Neural cell (in vitro differentiated cells): ENCODE data around the gene APOC3. TPM values are rescaled to one million over a fixed set of nuclear protein-coding genes. Genes with fewer than 3 reads are reported as not detected.

Experiments
- H2AFZ ChIP-seq: fragments of 200-600, 300-800 bp; sonication (generic), shearing (Covaris generic); 2 replicates; pipeline ENCODE4 v1.6.0; 2014; ENCODE audit warnings: low read depth, mild to moderate bottlenecking, antibody characterized with exemption, low read length, moderate library complexity
- H3F3A ChIP-seq: fragments of 200-600 bp; shearing (Covaris generic); 2 replicates; pipeline ENCODE4 v1.6.1; 2016; ENCODE audit warnings: mild to moderate bottlenecking, moderate library complexity, mixed read lengths, antibody characterized with exemption, low read length; ENCODE audit not compliant: insufficient read depth, poor library complexity, severe bottlenecking
- H3K27ac ChIP-seq: fragments of 200-600, 300-800 bp; sonication (generic), shearing (Covaris generic); 2 replicates; pipeline ENCODE4 v1.5.1; 2014; ENCODE audit warnings: mild to moderate bottlenecking, low read length, moderate library complexity
- H3K27me3 ChIP-seq: fragments of 300-800, 200-600 bp; sonication (generic), shearing (Covaris generic); 2 replicates; pipeline ENCODE4 v1.6.0; 2014; ENCODE audit warnings: mild to moderate bottlenecking, low read depth, low read length, moderate library complexity; ENCODE audit not compliant: insufficient read depth
- H3K36me3 ChIP-seq: fragments of 300-800, 200-600 bp; sonication (generic), shearing (Covaris generic); 2 replicates; pipeline ENCODE4 v1.5.1; 2014; ENCODE audit warnings: mild to moderate bottlenecking, antibody characterized with exemption, low read length, moderate library complexity; ENCODE audit not compliant: insufficient read depth
- H3K4me2 ChIP-seq: fragments of 300-800, 200-600 bp; sonication (generic), shearing (Covaris generic); 2 replicates; pipeline ENCODE4 v1.6.0; 2014; ENCODE audit warnings: mild to moderate bottlenecking, low read length
- H3K4me3 ChIP-seq: fragments of 300-800, 200-600 bp; sonication (generic), shearing (Covaris generic); 2 replicates; pipeline ENCODE4 v1.5.1; 2014; ENCODE audit warnings: mild to moderate bottlenecking, low read length, moderate library complexity
- H3K79me2 ChIP-seq: fragments of 200-600 bp; shearing (Covaris generic); replicated peaks from 2 replicates; pipeline ENCODE4 v1.6.0; 2014; ENCODE audit warnings: mild to moderate bottlenecking, low read length, moderate library complexity; ENCODE audit not compliant: insufficient read depth
- H3K9ac ChIP-seq: fragments of 300-800, 200-600 bp; sonication (generic), shearing (Covaris generic); 2 replicates; pipeline ENCODE4 v1.6.1; 2016; ENCODE audit warnings: mild to moderate bottlenecking, low read length, mixed read lengths
- H3K9me2 ChIP-seq: fragments of 200-600 bp; shearing (Covaris generic); 2 replicates; pipeline ENCODE4 v1.6.1; 2016; ENCODE audit warnings: mild to moderate bottlenecking, low read length, mixed read lengths; ENCODE audit not compliant: insufficient read depth
- H3K9me3 ChIP-seq: fragments of 200-600, 300-800 bp; sonication (generic), shearing (Covaris generic); 2 replicates; pipeline ENCODE4 v1.6.1; 2016; ENCODE audit warnings: mild to moderate bottlenecking, mixed run types, low read length, moderate library complexity, mixed read lengths
- H4K20me1 ChIP-seq: fragments of 200-600 bp; shearing (Covaris generic); 2 replicates; pipeline ENCODE4 v1.6.1; 2016; ENCODE audit warnings: mild to moderate bottlenecking, mixed run types; ENCODE audit not compliant: insufficient read depth
- CTCF ChIP-seq: fragments of 450-650 bp; IDR thresholded peaks from 2 replicates; pipeline ENCODE4 v1.5.1; 2014; ENCODE audit warnings: antibody characterized with exemption, mild to moderate bottlenecking, moderate library complexity; ENCODE audit not compliant: poor library complexity, severe bottlenecking
- EP300 ChIP-seq: fragments of 450-650 bp; conservative IDR thresholded peaks from 2 replicates; pipeline ENCODE4 v1.6.1; 2014; ENCODE audit warnings: antibody characterized with exemption, mild to moderate bottlenecking, moderate library complexity; ENCODE audit not compliant: poor library complexity, severe bottlenecking
- EZH2 ChIP-seq: fragments of 200-600, 300-800 bp; shearing (Covaris generic), sonication (generic); IDR thresholded peaks from 2 replicates; pipeline ENCODE4 v1.6.1; 2014; ENCODE audit warnings: antibody characterized with exemption, low read length, borderline replicate concordance, mild to moderate bottlenecking; ENCODE audit not compliant: insufficient read depth, poor library complexity, severe bottlenecking
- MXI1 ChIP-seq: fragments of 450-650 bp; conservative IDR thresholded peaks from 2 replicates; pipeline ENCODE4 v1.6.1; 2014; ENCODE audit warnings: antibody characterized with exemption, mild to moderate bottlenecking; ENCODE audit not compliant: poor library complexity, severe bottlenecking
- POLR2AphosphoS5 ChIP-seq: IDR thresholded peaks from 2 replicates; pipeline ENCODE4 v1.6.1; 2012
- RAD21 ChIP-seq: fragments of 450-650 bp; conservative IDR thresholded peaks from 2 replicates; pipeline ENCODE4 v1.6.1; 2014; ENCODE audit warnings: antibody characterized with exemption, mild to moderate bottlenecking, moderate library complexity
- SMC3 ChIP-seq: fragments of 450-650 bp; conservative IDR thresholded peaks from 2 replicates; pipeline ENCODE4 v1.6.1; 2014; ENCODE audit warnings: antibody characterized with exemption, mild to moderate bottlenecking, moderate library complexity; ENCODE audit not compliant: poor library complexity
- TAF1 ChIP-seq: IDR thresholded peaks from 2 replicates; pipeline ENCODE4 v1.6.1; 2012; ENCODE audit warnings: low read depth
- polyA plus RNA-seq: library from polyadenylated mRNA; depleted of rRNA; stranded (reverse); fragments of >200 nt; gene quantifications from 2 replicates; pipeline ENCODE4 v1.2.3, GENCODE V29; 2014
- TF ChIP-seq, protein P1 (sequence below): IDR thresholded peaks from 2 replicates; pipeline ENCODE4 v1.6.1; 2012; ENCODE audit warnings: borderline replicate concordance

APOC3 gene
- polyA plus RNA-seq, 1 donor from 2014 or later: not detected

DNA sequence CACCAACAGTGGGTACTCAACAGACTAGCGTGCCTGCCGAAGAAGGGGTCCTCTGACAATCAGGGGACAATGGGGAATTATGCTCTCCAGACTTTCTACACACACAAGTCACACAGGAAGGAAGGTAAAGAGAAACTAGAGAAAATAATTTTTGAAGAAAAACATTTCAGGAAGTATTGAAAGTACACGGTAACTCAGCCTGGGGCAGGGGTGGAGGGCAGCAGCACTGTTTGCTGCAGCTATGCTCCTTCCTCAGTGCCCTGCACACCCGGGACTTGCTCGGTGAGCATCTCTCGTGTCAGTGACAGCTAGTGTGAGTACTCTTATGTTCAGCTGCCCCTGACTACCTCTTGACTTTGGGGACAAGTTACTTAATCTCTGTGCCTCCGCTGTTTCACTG, 25.7 kb downstream of the APOC3 start:
- Histone ChIP-seq H3K27me3 (no peaks in the 10 kb centered on the region), H3F3A (no peaks in the 10 kb centered on the region), H3K9me2 (no peaks in the 10 kb centered on the region), H3K27ac (no peak overlapping the region), H3K4me2 (no peak overlapping the region), H3K36me3 (peaks cover 11% of the 10 kb centered on the region), H3K9ac (no peak overlapping the region), H4K20me1 (no peaks in the 10 kb centered on the region), H2AFZ (no peak overlapping the region), H3K4me3 (no peak overlapping the region), H3K79me2 (no peaks in the 10 kb centered on the region), H3K9me3 (no peaks in the 10 kb centered on the region)
- TF ChIP-seq EZH2 (no peak), EP300 (no peak), RAD21 (no peak), TAF1 (no peak), SMC3 (no peak), CTCF (no peak)
- TF ChIP-seq, protein P1, sequence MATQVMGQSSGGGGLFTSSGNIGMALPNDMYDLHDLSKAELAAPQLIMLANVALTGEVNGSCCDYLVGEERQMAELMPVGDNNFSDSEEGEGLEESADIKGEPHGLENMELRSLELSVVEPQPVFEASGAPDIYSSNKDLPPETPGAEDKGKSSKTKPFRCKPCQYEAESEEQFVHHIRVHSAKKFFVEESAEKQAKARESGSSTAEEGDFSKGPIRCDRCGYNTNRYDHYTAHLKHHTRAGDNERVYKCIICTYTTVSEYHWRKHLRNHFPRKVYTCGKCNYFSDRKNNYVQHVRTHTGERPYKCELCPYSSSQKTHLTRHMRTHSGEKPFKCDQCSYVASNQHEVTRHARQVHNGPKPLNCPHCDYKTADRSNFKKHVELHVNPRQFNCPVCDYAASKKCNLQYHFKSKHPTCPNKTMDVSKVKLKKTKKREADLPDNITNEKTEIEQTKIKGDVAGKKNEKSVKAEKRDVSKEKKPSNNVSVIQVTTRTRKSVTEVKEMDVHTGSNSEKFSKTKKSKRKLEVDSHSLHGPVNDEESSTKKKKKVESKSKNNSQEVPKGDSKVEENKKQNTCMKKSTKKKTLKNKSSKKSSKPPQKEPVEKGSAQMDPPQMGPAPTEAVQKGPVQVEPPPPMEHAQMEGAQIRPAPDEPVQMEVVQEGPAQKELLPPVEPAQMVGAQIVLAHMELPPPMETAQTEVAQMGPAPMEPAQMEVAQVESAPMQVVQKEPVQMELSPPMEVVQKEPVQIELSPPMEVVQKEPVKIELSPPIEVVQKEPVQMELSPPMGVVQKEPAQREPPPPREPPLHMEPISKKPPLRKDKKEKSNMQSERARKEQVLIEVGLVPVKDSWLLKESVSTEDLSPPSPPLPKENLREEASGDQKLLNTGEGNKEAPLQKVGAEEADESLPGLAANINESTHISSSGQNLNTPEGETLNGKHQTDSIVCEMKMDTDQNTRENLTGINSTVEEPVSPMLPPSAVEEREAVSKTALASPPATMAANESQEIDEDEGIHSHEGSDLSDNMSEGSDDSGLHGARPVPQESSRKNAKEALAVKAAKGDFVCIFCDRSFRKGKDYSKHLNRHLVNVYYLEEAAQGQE: no peak

DNA sequence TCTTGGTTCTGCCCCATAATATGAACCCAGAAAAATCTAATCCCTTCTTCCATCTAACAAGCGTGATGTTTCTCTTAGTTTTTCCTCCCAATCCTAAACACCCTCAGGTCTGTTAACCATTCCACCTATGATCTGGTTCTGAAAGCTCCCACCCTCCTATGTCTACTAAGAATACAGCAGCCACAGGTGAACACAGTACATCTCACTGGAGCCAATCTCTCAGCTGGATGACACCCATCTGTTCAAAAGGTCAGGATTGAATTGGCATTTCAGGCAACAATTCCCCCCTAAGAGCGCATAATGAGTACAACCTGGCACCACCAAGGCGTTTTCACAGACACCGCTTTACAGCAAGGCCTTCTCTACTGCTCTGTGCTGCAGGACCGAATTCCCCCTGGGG, 26.7 kb downstream of the APOC3 start:
- H3K9me3 ChIP-seq: no peaks in the 10 kb centered on the region
- no peaks in the 10 kb centered on the region for H3K9me2 ChIP-seq
- H2AFZ ChIP-seq: no peak overlapping the region
- H3K4me2 ChIP-seq: no peak overlapping the region
- no peaks in the 10 kb centered on the region for H3F3A ChIP-seq
- H3K9ac ChIP-seq: no peak overlapping the region
- no peaks in the 10 kb centered on the region for H4K20me1 ChIP-seq
- no peak for TF ChIP-seq SMC3
- TF ChIP-seq MXI1: no peak
- no peak for TF ChIP-seq RAD21
- no peak for TF ChIP-seq EZH2
- TF ChIP-seq, protein P1: no peak
- no peak for TF ChIP-seq CTCF
- TF ChIP-seq POLR2AphosphoS5: no peak
- TF ChIP-seq TAF1: no peak
- no peak for TF ChIP-seq EP300
- H3K4me3 ChIP-seq: no peak overlapping the region
- no peaks in the 10 kb centered on the region for H3K79me2 ChIP-seq
- H3K36me3 ChIP-seq: peaks cover 11% of the 10 kb centered on the region
- H3K27ac ChIP-seq: no peak overlapping the region
- H3K27me3 ChIP-seq: no peaks in the 10 kb centered on the region
